IPS-NIHi7 (cell line): ENCODE results near the gene SIRT7.

Experiments used
- DNase-seq: peaks from one replicate; pipeline ENCODE4 v3.0.0; 2012; ENCODE audit warnings: mixed read lengths; ENCODE audit errors: extremely low spot score

The SIRT7 gene

GRCh38 chr17:81905993-81906392 is 12.0 kb downstream of the SIRT7 start:
- DNase-seq = no peak

DNA sequence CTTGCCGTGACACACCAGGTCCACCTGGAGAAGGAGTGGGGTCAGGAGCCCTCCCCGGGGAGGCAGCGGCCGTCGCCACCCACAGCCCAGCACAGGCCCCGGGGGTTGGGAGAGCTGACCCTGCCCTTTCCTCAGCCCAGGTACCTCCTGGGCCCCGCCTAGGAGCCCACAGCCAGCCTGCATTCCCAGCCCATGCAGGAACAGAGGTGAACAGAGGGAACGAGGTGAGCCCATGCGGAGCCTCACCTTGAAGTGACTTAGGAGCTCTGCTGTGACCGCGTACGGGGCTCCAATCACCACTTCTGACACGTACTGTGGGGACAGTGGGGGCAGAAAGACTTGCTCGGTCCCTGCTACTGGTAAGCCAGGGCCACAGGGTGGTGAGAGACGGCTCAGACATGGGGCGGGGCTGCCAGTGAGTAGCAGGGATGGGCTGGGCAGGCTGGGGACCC is 12.5 kb downstream of the SIRT7 start:
- no peak for DNase-seq

GRCh38 chr17:81904600-81905423 is 13.2 kb downstream of the SIRT7 start:
- DNase-seq = no peak

DNA sequence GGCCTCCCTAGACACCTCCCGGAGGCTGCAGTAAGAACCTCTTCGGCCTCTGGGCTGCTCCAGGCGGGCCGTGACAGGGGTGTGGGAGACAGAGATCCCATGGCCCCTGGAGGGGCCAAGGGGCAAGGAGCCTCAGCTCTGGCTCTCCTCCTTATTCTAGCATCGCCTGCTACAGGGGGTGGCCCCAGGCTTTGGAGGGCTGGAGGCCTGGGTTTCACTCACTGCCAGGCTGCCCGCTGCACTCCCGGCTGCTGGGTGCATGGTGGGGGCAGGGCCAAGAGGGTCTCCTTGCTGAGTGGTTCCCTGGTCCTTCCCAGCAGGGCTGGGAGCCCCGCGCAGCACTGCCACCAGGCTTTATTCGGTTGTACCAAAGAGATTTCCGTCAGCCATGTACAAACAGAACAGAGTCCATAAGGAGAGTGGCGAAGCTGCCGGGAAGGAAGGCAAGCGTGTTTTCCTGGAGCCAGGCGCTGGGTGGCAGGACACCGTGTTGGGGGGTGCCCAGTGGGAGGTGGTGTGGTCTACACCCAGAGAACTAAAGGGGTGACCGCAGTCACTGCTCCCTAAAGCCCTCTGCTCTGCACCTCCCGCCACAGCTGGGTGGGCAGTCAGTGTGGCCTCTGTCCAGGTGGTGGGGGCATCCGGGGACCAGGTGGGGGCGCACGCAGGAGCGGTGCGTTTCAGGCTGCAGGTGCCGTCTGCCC is 13.9 kb downstream of the SIRT7 start:
- no peak for DNase-seq

- DNase-seq = no peak
Observed at GRCh38 chr17:81903415-81903831, 14.6 kb downstream of the SIRT7 start.

DNA sequence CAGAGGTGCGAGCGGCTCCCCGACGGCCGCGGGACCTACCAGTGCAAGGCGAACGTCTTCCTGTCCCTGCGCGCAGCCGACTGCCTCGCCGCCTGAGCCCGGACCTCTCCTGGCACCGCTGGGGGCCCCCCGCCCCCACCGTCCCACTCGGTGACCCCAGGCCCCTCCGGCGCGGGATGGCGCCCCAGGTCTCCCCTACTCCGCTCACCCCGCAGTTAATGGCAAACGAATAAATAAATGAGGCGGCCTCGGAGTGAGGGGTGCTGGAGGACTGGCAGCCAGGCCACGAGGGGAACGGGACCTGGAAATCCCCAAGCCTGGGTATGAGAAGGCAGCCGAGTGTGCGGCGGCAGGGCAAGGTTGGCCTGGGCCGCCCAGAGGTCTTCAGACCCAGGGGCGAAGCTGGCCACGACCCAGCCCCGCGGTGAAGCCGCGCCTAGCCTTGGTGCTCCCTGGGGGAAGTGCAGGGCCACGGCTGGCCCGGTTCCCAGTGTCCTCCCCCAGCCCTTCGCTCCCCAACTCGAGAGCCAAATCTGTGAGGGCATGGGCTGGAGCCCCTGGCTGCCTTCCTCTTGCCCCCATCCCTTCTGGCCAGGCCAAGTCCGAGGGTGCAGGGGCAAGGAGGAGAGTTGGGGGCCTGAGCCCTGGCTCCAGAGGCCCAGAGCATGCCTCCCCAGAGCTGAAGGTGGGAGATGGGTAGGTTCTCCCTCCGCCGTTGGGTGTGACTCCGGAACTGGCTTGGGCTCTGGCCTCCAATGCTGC is 15.1 kb downstream of the SIRT7 start:
- no peak for DNase-seq

- no peak for DNase-seq
Observed at GRCh38 chr17:81902023-81902652, 15.8 kb downstream of the SIRT7 start, which contains the start of gene NPB. Gene NPB, plus strand, starts transcription at chr17:81902238. Its CDS starts 40 bp downstream, at chr17:81902278.

DNA sequence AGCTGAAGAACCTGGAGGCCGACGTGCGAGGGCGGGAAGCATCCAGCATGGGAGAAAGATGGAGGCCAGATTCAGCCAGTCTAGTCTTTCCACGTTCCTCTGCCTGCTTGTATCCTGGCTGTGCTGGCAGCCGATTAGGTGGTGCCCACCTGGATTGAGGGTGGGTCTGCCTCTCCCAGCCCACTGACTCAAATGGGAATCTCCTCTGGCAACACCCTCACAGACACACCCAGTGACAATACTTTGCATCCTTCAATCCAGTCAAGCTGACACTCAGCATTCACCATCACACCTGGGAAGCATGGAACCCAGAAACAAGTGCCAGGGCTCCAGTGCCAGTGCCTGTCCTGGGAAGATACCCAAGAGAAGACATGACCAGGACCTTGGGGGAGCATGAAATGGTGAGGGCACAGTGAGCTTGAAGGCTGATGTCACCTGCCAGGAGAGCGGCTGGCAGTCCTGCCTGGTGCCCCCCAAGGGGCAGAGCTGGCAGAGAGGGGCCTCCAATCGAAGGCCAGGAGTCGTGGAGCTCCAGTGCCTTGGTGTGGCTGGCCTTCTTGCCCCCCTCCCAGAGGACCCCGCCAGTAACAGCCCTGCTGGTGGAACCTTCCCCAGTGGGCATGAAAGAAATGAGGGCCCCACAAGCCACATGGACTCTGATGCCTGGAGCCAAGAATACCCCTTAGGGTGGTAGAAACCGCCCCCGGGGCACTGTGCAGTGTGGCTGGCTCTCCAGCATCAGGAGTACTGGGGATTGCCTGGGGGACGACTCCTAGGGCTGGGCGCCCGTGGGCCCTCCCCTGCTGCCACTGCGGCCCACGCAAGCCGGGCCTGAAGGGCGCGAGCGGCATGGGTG is 16.6 kb downstream of the SIRT7 start:
- DNase-seq = no peak

- no peak for DNase-seq
Observed at GRCh38 chr17:81900181-81900820, 17.7 kb downstream of the SIRT7 start.

DNA sequence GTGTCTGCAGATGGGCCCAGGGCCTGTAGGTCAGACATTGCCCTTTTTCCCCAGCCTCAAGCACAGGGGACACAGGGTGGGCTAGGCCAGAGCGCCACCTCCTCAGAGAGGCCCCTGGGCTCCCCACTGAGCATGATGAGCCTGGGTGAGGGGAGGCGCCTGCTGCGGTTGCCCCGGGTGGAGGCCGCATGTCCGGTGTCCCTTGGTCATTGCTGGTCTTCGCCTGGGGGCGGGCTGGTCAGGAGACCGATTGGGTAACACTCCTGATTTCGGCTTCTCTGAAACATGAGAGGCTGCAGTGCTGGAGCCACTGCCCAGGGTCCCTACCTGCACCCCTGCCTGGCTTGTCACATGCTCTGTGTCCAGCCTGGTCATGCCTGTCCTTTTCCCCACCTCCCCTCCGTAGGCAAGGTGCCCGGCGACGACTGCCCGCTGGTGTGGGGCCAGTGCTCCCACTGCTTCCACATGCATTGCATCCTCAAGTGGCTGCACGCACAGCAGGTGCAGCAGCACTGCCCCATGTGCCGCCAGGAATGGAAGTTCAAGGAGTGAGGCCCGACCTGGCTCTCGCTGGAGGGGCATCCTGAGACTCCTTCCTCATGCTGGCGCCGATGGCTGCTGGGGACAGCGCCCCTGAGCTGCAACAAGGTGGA is 18.3 kb downstream of the SIRT7 start:
- no peak for DNase-seq

- DNase-seq = no peak
Observed at GRCh38 chr17:81898885-81899284, 19.1 kb downstream of the SIRT7 start.

DNA sequence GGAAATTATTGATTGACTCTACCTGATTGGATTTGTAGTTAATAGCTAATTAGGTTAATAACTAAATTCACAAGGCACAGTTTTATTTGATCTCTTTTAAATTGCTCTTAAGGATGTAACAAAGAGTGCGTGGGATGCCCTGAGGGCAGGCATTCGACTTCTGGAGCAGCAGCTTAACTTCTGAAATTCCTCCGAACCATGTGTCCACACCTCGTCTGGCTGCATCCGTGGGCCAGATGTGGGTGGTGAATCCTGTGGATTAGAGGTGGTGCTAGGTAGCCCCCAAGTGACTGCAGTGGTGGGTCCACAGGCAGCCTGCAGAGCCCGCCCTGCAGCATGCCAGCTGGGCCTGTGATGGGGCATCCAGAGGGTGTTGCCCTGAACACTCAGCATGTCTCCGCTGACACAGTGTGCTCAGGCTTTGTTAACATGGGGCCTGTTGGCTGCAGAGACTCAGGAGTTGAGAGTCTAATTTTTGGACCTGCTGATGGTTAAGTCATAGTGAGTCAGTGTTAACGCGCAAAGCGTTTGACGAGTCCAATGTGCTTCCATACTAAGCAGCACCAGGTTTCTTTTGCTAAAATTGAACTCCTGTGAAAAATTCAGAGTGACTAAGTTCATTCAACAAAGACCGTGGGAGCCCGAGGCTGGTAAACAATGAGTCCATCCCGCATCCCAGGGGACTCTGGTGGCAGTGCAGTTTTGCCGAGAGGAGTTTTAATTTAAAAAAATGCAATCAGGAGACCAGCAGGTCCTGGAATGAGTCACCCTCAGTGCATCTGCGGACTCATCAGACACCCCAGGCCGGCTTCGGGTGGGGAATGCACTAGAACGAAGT is 19.7 kb downstream of the SIRT7 start:
- DNase-seq = no peak

GRCh38 chr17:81895400-81895799 is 22.6 kb downstream of the SIRT7 start:
- no peak for DNase-seq

DNA sequence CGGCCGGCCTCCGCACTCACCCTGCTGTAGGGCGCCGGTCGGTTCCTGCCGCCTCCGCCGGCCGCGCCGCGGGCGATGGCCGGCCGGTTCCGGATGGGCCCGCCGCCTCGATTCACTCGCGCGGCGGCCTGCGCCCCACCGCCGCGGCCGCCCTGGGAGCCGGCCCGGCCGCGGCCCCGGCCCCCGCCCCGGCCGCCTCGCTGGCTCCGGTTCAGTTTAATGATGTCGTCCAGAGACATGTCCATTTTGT is 26.7 kb downstream of the SIRT7 start:
- no peak for DNase-seq

- DNase-seq = no peak
Observed at GRCh38 chr17:81890447-81891302, 27.3 kb downstream of the SIRT7 start.

- no peak for DNase-seq
Observed at GRCh38 chr17:81889602-81890001, 28.4 kb downstream of the SIRT7 start.

- DNase-seq = no peak
Observed at GRCh38 chr17:81888988-81889595, 28.9 kb downstream of the SIRT7 start.
